Measurements from ENCODE around the gene FBXW12.

GRCh38 chr3:48422272-48422671 lies 50.3 kb downstream of the FBXW12 start:
- TF ChIP-seq CTCF (tag by site-specific recombination; IDR thresholded peaks at IDR 0.05) (0 out of 2 replicates have a peak, but pooled peaks have one; percentile 10), ZNF202 (tag by site-specific recombination; IDR thresholded peaks at IDR 0.05; ENCODE audit: borderline replicate concordance) (no peak), ZNF362 (tag by site-specific recombination; IDR thresholded peaks at IDR 0.05) (no peak), ZNF830 (tag by site-specific recombination; IDR thresholded peaks at IDR 0.05; ENCODE audit: low read depth) (no peak), TCF7L2 (IDR thresholded peaks at IDR 0.05; ENCODE audit: borderline replicate concordance, low read depth, low read length) (no peak), YY1 (tag by site-specific recombination; IDR thresholded peaks at IDR 0.05) (no peak), ZBTB44 (tag by site-specific recombination; IDR thresholded peaks at IDR 0.05) (no peak)
